Lower leg skin (tissue), 4 donors: ENCODE results near the gene MED17. TPM values are rescaled to one million over a fixed set of nuclear protein-coding genes. Genes with fewer than 3 reads are reported as not detected.

Source experiments
- DNase-seq, 2 donors: peaks; one replicate each; pipeline ENCODE4 v3.0.0-alpha.2; 2019; ENCODE audit warnings: low spot score in 2 of 2
- H3K4me3 ChIP-seq: fragments of 200-600 bp; sonication (generic); 2 replicates; pipeline ENCODE4 v1.5.1; 2017; ENCODE audit warnings: mild to moderate bottlenecking, low read depth; ENCODE audit not compliant: poor library complexity, severe bottlenecking
- CTCF ChIP-seq, 3 donors: fragments of 450-650 bp; IDR thresholded peaks; one replicate each; pipeline ENCODE4 v1.5.1; 2016; ENCODE audit warnings: antibody characterized with exemption in 3 of 3, mild to moderate bottlenecking in 3 of 3, moderate library complexity in 2 of 3
- POLR2A ChIP-seq, 2 donors: fragments of 450-650 bp; IDR thresholded peaks; one replicate each; pipeline ENCODE4 v1.6.1; 2016 to 2017; ENCODE audit warnings: antibody characterized with exemption in 2 of 2, mild to moderate bottlenecking in 1 of 2, moderate library complexity in 1 of 2
- WGBS, 2 donors: methylation state at CpG; one replicate each; pipeline ENCODE4 v1.1.5; 2018; 5-methylcytosine and 5-hydroxymethylcytosine counted together
- intact Hi-C: fragments of 100-400 bp; cut with DNase I; formaldehyde crosslinking; loops from one replicate; pipeline ENCODE4 v1.15.0; 2023; ENCODE audit warnings: low total_unique reads
- total RNA-seq, 4 donors: library from RNA; depleted of rRNA; stranded (reverse); fragments of >200 nt; gene quantifications; one replicate each; pipeline ENCODE4 v1.1.0, GENCODE V29; 2016

The MED17 gene
- total RNA-seq: 10 to 100 TPM; 25.2 to 42.1 (median 35.5) TPM

- intact Hi-C loops: no loop called here
- peak within 1 kb of the TSS; percentile 96 for H3K4me3 ChIP-seq
- TF ChIP-seq POLR2A (IDR thresholded peaks at IDR 0.05) (no peak), CTCF (IDR thresholded peaks at IDR 0.05) (no peak)
- 1% methylated on average over 37 to 64 of the region's 72 CpGs for whole genome bisulfite sequencing, 2 donors
- DNase-seq: peak; percentile 93 to 98
Observed at GRCh38 chr11:93784145-93784934, at the start of gene MED17. MED17 (plus strand) TSS chr11:93784282; CDS start chr11:93784514, 232 bp downstream.

- no peak for DNase-seq
- intact Hi-C loops: no loop called here
- TF ChIP-seq CTCF (IDR thresholded peaks at IDR 0.05) (no peak), POLR2A (IDR thresholded peaks at IDR 0.05) (no peak)
- no peak overlapping the region for H3K4me3 ChIP-seq
- 88 to 91% methylated on average over 1 of the region's 1 CpG for WGBS, 2 donors
Observed at GRCh38 chr11:93734427-93735222, 49.5 kb upstream of the MED17 start.

- WGBS, 2 donors: 88 to 92% methylated on average over 1 of the region's 1 CpG
- no peak for TF ChIP-seq POLR2A (IDR thresholded peaks at IDR 0.05)
- no peak for TF ChIP-seq CTCF (IDR thresholded peaks at IDR 0.05)
- intact Hi-C loops: no loop called here
Observed at GRCh38 chr11:93735627-93736026, 48.5 kb upstream of the MED17 start.

GRCh38 chr11:93736129-93736528 is 48.0 kb upstream of the MED17 start:
- intact Hi-C loops: no loop called here
- H3K4me3 ChIP-seq: no peak overlapping the region
- no peak for DNase-seq
- TF ChIP-seq POLR2A (IDR thresholded peaks at IDR 0.05) (no peak), CTCF (IDR thresholded peaks at IDR 0.05) (no peak)

More at GRCh38 chr11:93735627-93736026, 48.5 kb upstream of the MED17 start:
- no peak overlapping the region for H3K4me3 ChIP-seq
- DNase-seq: no peak

GRCh38 chr11:93737904-93738612 is 46.0 kb upstream of the MED17 start:
- 34 to 38% methylated on average over 6 of the region's 6 CpGs for WGBS, 2 donors
- no peak overlapping the region for H3K4me3 ChIP-seq
- TF ChIP-seq CTCF (IDR thresholded peaks at IDR 0.05) (no peak), POLR2A (IDR thresholded peaks at IDR 0.05) (no peak)
- DNase-seq: no peak
- intact Hi-C loops: no loop called here
